Measurements from ENCODE around the gene CFLAR. TPM values are rescaled to one million over a fixed set of nuclear protein-coding genes. Genes with fewer than 3 reads are reported as not detected.

The CFLAR gene
- total and polyA plus RNA-seq, 2 of the 4 experiments (the other 2 are of a cell fraction): 29.2 to 59.9 TPM

GRCh38 chr2:201154615-201155399 lies 38.8 kb downstream of the CFLAR start:
- Histone ChIP-seq H2BK120ac (ENCODE audit: low read depth, low read length) (no peak overlapping the region), H3K56ac (ENCODE audit: extremely low read depth, insufficient read depth, low read length) (no peak overlapping the region), H2BK15ac (ENCODE audit: low read depth, low read length) (no peak overlapping the region), H3K4ac (ENCODE audit: low read depth, low read length) (no peak overlapping the region), H2BK5ac (ENCODE audit: low read depth, low read length, poor library complexity, severe bottlenecking) (no peak overlapping the region), H3K4me2 (ENCODE audit: low read depth, low read length) (no peak overlapping the region), H2AFZ (replicated peaks; ENCODE audit: low read length, poor library complexity) (no peak overlapping the region), H2AK5ac (ENCODE audit: low read depth, low read length) (no peak overlapping the region), H3K14ac (replicated peaks; ENCODE audit: low read depth, low read length) (no peak overlapping the region), H3K4me1 (ENCODE audit: control insufficient read depth, insufficient read depth, low read length) (peaks cover 15% of the 10 kb centered on the region), H4K20me1 (ENCODE audit: insufficient read depth, low read length) (no peaks in the 10 kb centered on the region), H3K9ac (ENCODE audit: low read depth, low read length) (no peak overlapping the region), H3K9me3 (ENCODE audit: control insufficient read depth, insufficient read depth, low read length) (no peaks in the 10 kb centered on the region), H3K36me3 (ENCODE audit: control insufficient read depth, insufficient read depth, low read length) (peaks cover 28% of the 10 kb centered on the region), H3K4me3 (ENCODE audit: insufficient read depth, low read depth, low read length) (no peak overlapping the region), H3K9me1 (ENCODE audit: insufficient read depth, low read length) (peaks cover 14% of the 10 kb centered on the region; the same call in 1 of the 2 replicates), H2AK9ac (replicated peaks; ENCODE audit: low read depth, low read length, poor library complexity) (no peak overlapping the region), H3K23ac (ENCODE audit: low read depth, low read length) (no peak overlapping the region), H3K27ac (ENCODE audit: insufficient read depth, low read length) (no peak overlapping the region), H4K5ac (ENCODE audit: low read depth, low read length) (no peak overlapping the region), H4K91ac (ENCODE audit: insufficient read depth, low read depth, low read length) (no peak overlapping the region), H4K8ac (ENCODE audit: low read depth in 2 of 2, low read length in 2 of 2) (no peak overlapping the region), H3K79me1 (ENCODE audit: low read depth in 1 of 2, low read length in 2 of 2) (peaks cover 12 to 36% of the 10 kb centered on the region in 2 experiments), H3K27me3 (ENCODE audit: control insufficient read depth, insufficient read depth, low read length) (no peaks in the 10 kb centered on the region), H2BK20ac (ENCODE audit: low read depth, low read length) (no peak overlapping the region), H3K18ac (ENCODE audit: low read depth, low read length) (no peak overlapping the region)
- BruUV-seq (replicated peaks): no TSS peak
- dilution Hi-C loops (cut with HindIII; ENCODE audit: low sequenced_read_pairs, unreplicated experiment) (no loop called here), in situ Hi-C loops (cut with MboI; ENCODE audit: low sequenced_read_pairs) (no loop called here), intact Hi-C loops (cut with micrococcal nuclease) (no loop called here)
- WGBS, 2 experiments (ENCODE audit: extremely low coverage in 2 of 2, insufficient read length in 1 of 2): no CpG with 5 or more reads among the region's 9 CpGs
- DNase-seq (no peak), ATAC-seq (ENCODE audit: low read depth) (no peak)
- CTCF ChIA-PET: interaction anchor here (0.6 to 1.2 kb wide), 2 partner anchors 36 to 49 kb away, joined by 3 to 7 read pairs; no protein-coding TSS in a partner anchor
- POLR2A ChIA-PET (ENCODE audit: unreplicated experiment): no interaction called here
- no peak for TF ChIP-seq RAD21 (IDR thresholded peaks at IDR 0.05; ENCODE audit: low read length)

All from IMR-90 (cell line).